Measurements from ENCODE around the gene SYNPO2.

SYNPO2 gene

GRCh38 chr4:119029847-119030535 lies 141.3 kb downstream of the SYNPO2 start:
- no peak for TF ChIP-seq TAF1 (IDR thresholded peaks at IDR 0.05; ENCODE audit: borderline replicate concordance, insufficient read depth, low read length)
- no peak for TF ChIP-seq POLR2AphosphoS5 (IDR thresholded peaks at IDR 0.05; ENCODE audit: low read depth, low read length)
- TF ChIP-seq SIN3A (IDR thresholded peaks at IDR 0.05; ENCODE audit: borderline replicate concordance, insufficient read depth, low read length) = no peak

- TF ChIP-seq REST (IDR thresholded peaks at IDR 0.05; ENCODE audit: insufficient read depth in 1 of 2, low read depth in 2 of 2, low read length in 2 of 2) (no peak), FOXP2 (optimal IDR thresholded peaks at IDR 0.05; ENCODE audit: borderline replicate concordance, extremely low read depth, extremely low read length, insufficient read depth) (no peak), POLR2AphosphoS5 (IDR thresholded peaks at IDR 0.05; ENCODE audit: low read depth, low read length) (no peak), SIN3A (IDR thresholded peaks at IDR 0.05; ENCODE audit: borderline replicate concordance, insufficient read depth, low read length) (no peak), TAF1 (IDR thresholded peaks at IDR 0.05; ENCODE audit: borderline replicate concordance, insufficient read depth, low read length) (no peak)
Observed at GRCh38 chr4:119030536-119030890, 141.9 kb downstream of the SYNPO2 start.

GRCh38 chr4:119031218-119031617 lies 142.6 kb downstream of the SYNPO2 start:
- TF ChIP-seq REST (IDR thresholded peaks at IDR 0.05; ENCODE audit: insufficient read depth in 1 of 2, low read depth in 2 of 2, low read length in 2 of 2) (no peak), TAF1 (IDR thresholded peaks at IDR 0.05; ENCODE audit: borderline replicate concordance, insufficient read depth, low read length) (no peak), POLR2AphosphoS5 (IDR thresholded peaks at IDR 0.05; ENCODE audit: low read depth, low read length) (no peak), FOXP2 (optimal IDR thresholded peaks at IDR 0.05; ENCODE audit: borderline replicate concordance, extremely low read depth, extremely low read length, insufficient read depth) (no peak), SIN3A (IDR thresholded peaks at IDR 0.05; ENCODE audit: borderline replicate concordance, insufficient read depth, low read length) (no peak)

GRCh38 chr4:119032921-119033685 lies 144.4 kb downstream of the SYNPO2 start:
- TF ChIP-seq POLR2AphosphoS5 (IDR thresholded peaks at IDR 0.05; ENCODE audit: low read depth, low read length) (no peak), TAF1 (IDR thresholded peaks at IDR 0.05; ENCODE audit: borderline replicate concordance, insufficient read depth, low read length) (no peak), SIN3A (IDR thresholded peaks at IDR 0.05; ENCODE audit: borderline replicate concordance, insufficient read depth, low read length) (no peak), REST (IDR thresholded peaks at IDR 0.05; ENCODE audit: insufficient read depth in 1 of 2, low read depth in 2 of 2, low read length in 2 of 2) (no peak), FOXP2 (optimal IDR thresholded peaks at IDR 0.05; ENCODE audit: borderline replicate concordance, extremely low read depth, extremely low read length, insufficient read depth) (no peak)

GRCh38 chr4:119034276-119035008 lies 145.8 kb downstream of the SYNPO2 start:
- TF ChIP-seq REST (IDR thresholded peaks at IDR 0.05; ENCODE audit: insufficient read depth in 1 of 2, low read depth in 2 of 2, low read length in 2 of 2) = no peak
- no peak for TF ChIP-seq SIN3A (IDR thresholded peaks at IDR 0.05; ENCODE audit: borderline replicate concordance, insufficient read depth, low read length)
- TF ChIP-seq FOXP2 (optimal IDR thresholded peaks at IDR 0.05; ENCODE audit: borderline replicate concordance, extremely low read depth, extremely low read length, insufficient read depth) = no peak
- no peak for TF ChIP-seq POLR2AphosphoS5 (IDR thresholded peaks at IDR 0.05; ENCODE audit: low read depth, low read length)
- no peak for TF ChIP-seq TAF1 (IDR thresholded peaks at IDR 0.05; ENCODE audit: borderline replicate concordance, insufficient read depth, low read length)
